NCI-H2029 (cell line): ENCODE data around the gene GKAP1.
"Not testable (repeated sequence)": the region's sequence is repeated elsewhere in the genome, so short reads cannot be mapped to it uniquely, and the experiment has no call there.

Source experiments
- DNase-seq: peaks from one replicate; lab custom pipeline; 2025; lab: John Stamatoyannopoulos, UW

The GKAP1 gene

GRCh38 chr9:83728591-83729368, 88.8 kb downstream of the GKAP1 start:
- DNase-seq, result not testable (repeated sequence)

GRCh38 chr9:83724436-83724835, 93.1 kb downstream of the GKAP1 start:
- DNase-seq, result no peak

GRCh38 chr9:83722726-83723495, 94.7 kb downstream of the GKAP1 start:
- DNase-seq, result no peak

GRCh38 chr9:83721509-83721908, 96.1 kb downstream of the GKAP1 start:
- DNase-seq, result no peak

GRCh38 chr9:83715794-83716193, 101.8 kb downstream of the GKAP1 start:
- no peak for DNase-seq

GRCh38 chr9:83715221-83715620, 102.3 kb downstream of the GKAP1 start:
- DNase-seq, result no peak

- no peak for DNase-seq
Measured at GRCh38 chr9:83714329-83714728, 103.2 kb downstream of the GKAP1 start.

GRCh38 chr9:83708515-83709158, 108.9 kb downstream of the GKAP1 start:
- DNase-seq, result no peak

GRCh38 chr9:83707768-83708514, 109.6 kb downstream of the GKAP1 start, which contains the start of gene UBQLN1:
Gene UBQLN1, minus strand, starts transcription at chr9:83707958. Its CDS starts 279 bp downstream, at chr9:83707679.
- peak; percentile 93 for DNase-seq

GRCh38 chr9:83707518-83707767, 110.1 kb downstream of the GKAP1 start:
- peak; percentile 70 for DNase-seq

- no peak for DNase-seq
Measured at GRCh38 chr9:83706676-83707517, 110.7 kb downstream of the GKAP1 start.

- not testable (repeated sequence) for DNase-seq
Measured at GRCh38 chr9:83705219-83705651, 112.3 kb downstream of the GKAP1 start.

- no peak for DNase-seq
Measured at GRCh38 chr9:83701769-83702168, 115.8 kb downstream of the GKAP1 start.

- no peak for DNase-seq
Measured at GRCh38 chr9:83701286-83701685, 116.3 kb downstream of the GKAP1 start.

- DNase-seq, result no peak
Measured at GRCh38 chr9:83699615-83700014, 118.0 kb downstream of the GKAP1 start.

GRCh38 chr9:83698976-83699585, 118.5 kb downstream of the GKAP1 start:
- no peak for DNase-seq

- DNase-seq, result no peak
Measured at GRCh38 chr9:83691492-83691891, 126.1 kb downstream of the GKAP1 start.
